HG02870 (cell line): ENCODE measurements around the gene ELK3.

Experiments
- ATAC-seq: cut with Tn5 transposase; IDR thresholded peaks from one replicate; pipeline ENCODE4 v1.9.1; 2021; ENCODE audit warnings: mild to moderate bottlenecking, moderate library complexity; ENCODE audit not compliant: unreplicated experiment

Gene ELK3

GRCh38 chr12:96193725-96194575 is at the start of gene ELK3:
Gene ELK3, plus strand, starts transcription at chr12:96194375.
- no peak for ATAC-seq

GRCh38 chr12:96146747-96147146 is 47.4 kb upstream of the ELK3 start:
- no peak for ATAC-seq

- ATAC-seq: no peak
Observed at GRCh38 chr12:96150442-96150841, 43.7 kb upstream of the ELK3 start.

DNA sequence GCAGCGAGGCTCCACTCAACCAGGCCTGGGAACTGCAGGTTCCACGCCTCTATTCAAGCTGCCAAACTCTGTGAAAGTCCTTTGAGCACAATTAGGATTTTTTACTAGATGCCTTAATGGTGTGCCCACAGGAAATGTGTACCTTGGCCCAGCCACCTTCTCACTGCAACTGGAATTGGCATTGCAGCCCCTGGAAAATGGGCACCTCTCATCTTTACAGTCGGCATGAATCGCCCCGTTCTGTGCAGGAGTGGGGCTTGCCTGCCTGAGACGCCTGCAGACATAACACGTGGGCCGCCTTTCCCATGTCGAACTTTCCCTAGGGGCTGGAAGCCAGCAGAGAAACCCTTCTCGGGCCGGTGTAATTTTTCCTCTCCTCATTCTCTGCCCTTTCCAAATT is 42.0 kb upstream of the ELK3 start:
- ATAC-seq: no peak

GRCh38 chr12:96153131-96153725 is 40.9 kb upstream of the ELK3 start:
- ATAC-seq: no peak

DNA sequence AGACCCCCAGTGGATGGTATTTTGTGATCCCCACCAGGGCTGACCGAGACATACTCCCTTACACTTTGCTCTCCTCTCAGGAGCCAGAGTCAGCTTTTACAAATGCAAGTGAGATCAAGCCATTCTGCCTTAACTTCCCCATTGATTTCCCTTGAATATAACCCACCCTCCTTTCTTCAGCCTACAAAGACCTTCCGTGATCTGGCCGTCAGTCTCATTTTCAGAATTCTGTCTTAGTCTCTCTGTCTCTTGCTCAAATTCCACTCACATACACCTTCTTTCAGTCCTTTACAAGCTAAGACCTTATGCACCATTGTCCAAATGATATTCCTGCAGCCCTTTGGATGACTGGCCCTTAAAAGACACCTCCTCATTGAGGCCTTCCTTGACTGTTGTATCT is 39.0 kb upstream of the ELK3 start:
- no peak for ATAC-seq

GRCh38 chr12:96155781-96156180 is 38.4 kb upstream of the ELK3 start:
- no peak for ATAC-seq

DNA sequence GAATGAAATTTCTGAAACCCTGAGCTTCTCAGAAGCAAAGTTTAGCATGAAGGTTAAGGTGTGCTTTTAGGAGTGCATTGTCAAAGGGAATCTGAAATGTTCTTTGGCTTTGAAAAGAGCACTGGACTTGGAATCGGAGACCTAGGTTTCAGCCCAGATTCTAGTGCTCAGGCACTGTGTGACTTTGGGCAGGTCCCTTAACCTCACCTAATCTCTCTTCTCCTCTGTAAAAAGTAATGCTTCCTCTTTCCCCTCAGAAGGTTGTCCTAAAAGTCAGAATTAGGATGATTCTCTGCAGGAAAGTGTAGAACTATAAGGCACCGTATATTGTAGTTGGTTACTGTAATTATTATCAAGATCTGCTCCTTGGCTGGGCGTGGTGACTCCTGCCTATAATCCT is 38.0 kb upstream of the ELK3 start:
- no peak for ATAC-seq

- ATAC-seq: no peak
Observed at GRCh38 chr12:96157427-96157826, 36.7 kb upstream of the ELK3 start.

DNA sequence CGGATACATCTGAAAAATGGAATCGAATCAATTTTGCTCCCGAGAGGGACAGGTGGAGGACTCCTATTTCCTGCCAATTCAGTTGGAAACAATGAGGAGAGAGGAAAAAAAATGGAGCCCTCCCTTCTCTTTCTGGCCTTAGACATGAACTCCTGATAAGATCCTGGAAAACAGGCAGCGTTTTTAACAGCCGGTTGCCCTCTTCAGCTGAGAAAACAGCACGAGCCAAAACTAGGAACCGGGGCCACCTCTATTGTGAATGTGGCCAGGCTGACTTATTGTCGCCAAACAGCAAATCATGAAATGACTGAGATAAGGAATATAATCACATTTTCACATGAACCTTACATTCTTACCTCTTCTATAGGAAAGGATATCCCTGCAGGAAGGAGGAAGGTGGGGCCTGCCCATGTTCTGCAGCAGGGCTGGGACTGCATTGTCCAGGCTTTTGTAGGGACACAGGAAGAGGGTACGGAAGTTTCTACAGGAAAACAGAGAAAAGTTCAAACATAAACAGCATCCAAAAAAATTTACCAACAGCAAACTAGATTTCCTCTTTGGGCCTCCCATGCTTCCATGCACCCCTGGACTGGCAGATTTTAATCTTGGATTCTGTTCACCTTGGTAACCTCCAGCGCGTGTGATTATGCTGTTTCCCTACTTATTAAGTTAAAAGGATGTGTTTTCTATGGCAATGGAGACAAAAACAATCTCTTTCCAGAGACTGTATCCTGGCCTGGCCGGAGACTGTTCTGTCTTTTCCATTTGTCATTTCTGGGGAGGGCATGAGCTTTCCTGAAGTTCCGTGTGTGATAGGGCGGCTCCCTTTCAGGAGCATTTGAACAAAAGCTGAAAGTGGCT is 29.0 kb upstream of the ELK3 start:
- no peak for ATAC-seq

DNA sequence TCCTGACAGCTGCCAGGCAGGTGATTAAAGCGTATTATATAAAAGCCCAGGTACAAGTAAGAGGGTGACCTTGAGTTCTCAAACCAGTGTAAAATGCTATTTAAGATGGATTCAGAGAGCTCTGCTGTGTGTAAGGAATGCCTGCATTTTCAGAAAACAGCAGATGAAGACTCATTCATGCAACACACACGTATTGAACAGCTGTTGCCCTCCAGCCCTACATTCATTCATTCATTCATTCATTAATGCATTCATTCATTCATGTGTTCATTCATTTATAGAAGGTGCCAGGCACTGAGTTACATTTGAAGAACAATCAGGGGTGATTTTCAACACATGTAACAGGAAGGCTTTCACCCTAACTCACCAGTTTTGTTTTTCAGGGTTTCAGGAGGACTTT is 27.4 kb upstream of the ELK3 start:
- ATAC-seq: no peak

- ATAC-seq: no peak
Observed at GRCh38 chr12:96167492-96167891, 26.7 kb upstream of the ELK3 start.

- ATAC-seq: no peak
Observed at GRCh38 chr12:96170328-96170727, 23.8 kb upstream of the ELK3 start.

DNA sequence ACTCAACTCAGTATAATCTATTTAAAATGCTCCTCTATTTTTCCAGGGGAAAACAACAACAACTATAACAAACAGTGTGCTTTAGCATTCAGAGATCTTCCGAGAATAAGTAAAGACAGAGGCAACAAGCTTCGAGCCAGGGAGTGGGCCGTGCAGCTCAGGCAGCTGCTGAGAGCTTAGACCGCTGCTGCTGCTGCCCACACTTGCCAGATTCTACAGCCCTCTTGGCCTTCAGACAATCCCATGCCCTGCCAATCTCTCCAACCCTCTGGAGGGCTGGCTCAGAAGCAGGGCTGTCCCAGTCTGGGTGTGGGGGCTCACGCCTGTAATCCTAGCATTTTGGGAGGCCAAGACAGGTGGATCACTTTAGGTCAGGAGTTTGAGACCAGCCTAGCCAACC is 23.4 kb upstream of the ELK3 start:
- no peak for ATAC-seq

- ATAC-seq: no peak
Observed at GRCh38 chr12:96171905-96172304, 22.3 kb upstream of the ELK3 start.

DNA sequence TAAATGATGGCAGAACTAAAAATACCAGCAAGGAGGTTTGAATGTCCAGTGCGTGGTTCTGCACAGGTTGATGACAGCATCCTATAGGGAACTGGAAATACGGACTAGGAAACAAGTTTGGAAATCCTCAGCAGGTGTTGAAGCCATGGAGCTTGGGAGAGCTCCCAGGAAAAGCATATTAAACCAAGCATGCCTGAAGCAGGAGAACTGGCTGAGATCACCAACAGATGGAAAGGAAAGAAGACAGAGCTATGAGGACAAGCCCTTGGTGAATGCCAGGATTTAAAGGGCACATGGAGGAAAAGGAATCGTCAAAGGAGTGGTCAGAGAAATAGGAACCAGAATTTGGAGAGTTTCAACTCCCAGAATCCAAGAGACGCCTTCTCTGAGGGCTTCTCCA is 21.2 kb upstream of the ELK3 start:
- ATAC-seq: no peak

GRCh38 chr12:96176575-96176974 is 17.6 kb upstream of the ELK3 start:
- ATAC-seq: no peak

- ATAC-seq: peak; percentile 75
Observed at GRCh38 chr12:96177013-96177412, 17.2 kb upstream of the ELK3 start.

GRCh38 chr12:96183734-96184370 is 10.3 kb upstream of the ELK3 start:
- ATAC-seq: no peak

DNA sequence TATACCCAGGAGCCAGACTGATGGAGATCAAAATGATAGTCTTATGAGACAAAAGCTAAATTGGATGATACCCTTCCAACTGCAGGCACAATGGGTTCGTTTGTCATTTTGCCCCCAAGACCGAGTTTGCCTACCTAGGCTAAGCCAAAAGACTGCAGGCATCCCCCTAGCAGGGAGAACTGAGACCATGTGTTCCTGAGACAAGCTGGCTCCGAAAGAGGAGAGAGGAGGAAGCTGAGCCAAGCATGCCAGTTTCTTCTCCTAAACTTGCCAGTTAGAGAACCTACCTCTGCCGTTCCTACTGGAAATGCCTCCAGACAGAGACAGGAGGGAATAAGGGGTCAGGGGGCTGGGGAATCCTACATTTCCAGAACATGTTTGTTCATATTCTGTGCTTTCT is 8.3 kb upstream of the ELK3 start:
- ATAC-seq: no peak

GRCh38 chr12:96186607-96187301 is 7.4 kb upstream of the ELK3 start:
- ATAC-seq: no peak
